NCI-H146 treated with DMSO at 0.1 percent for 48 hours (cell line): ENCODE results near the gene OR4D2.

Experiments
- DNase-seq: peaks from one replicate; lab custom pipeline; 2025; ENCODE audit not compliant: unreplicated experiment; lab: John Stamatoyannopoulos, UW

Gene OR4D2

GRCh38 chr17:58172369-58173071, 5.7 kb downstream of the OR4D2 start:
- DNase-seq = peak; percentile 8

GRCh38 chr17:58174871-58175270, 8.1 kb downstream of the OR4D2 start:
- DNase-seq = no peak

- no peak for DNase-seq
Observed at GRCh38 chr17:58176200-58176599, 9.4 kb downstream of the OR4D2 start.

- DNase-seq = no peak
Observed at GRCh38 chr17:58181796-58182195, 15.0 kb downstream of the OR4D2 start.

GRCh38 chr17:58183514-58183913, 16.7 kb downstream of the OR4D2 start:
- DNase-seq = no peak

GRCh38 chr17:58184308-58184985, 17.7 kb downstream of the OR4D2 start:
- no peak for DNase-seq

- no peak for DNase-seq
Observed at GRCh38 chr17:58184986-58185761, 18.4 kb downstream of the OR4D2 start.

- no peak for DNase-seq
Observed at GRCh38 chr17:58186591-58186990, 19.8 kb downstream of the OR4D2 start.

GRCh38 chr17:58187063-58187462, 20.3 kb downstream of the OR4D2 start:
- no peak for DNase-seq

GRCh38 chr17:58187675-58188074, 20.9 kb downstream of the OR4D2 start:
- no peak for DNase-seq

- no peak for DNase-seq
Observed at GRCh38 chr17:58189436-58190146, 22.8 kb downstream of the OR4D2 start.

GRCh38 chr17:58191241-58191896, 24.6 kb downstream of the OR4D2 start:
- DNase-seq = no peak

- DNase-seq = no peak
Observed at GRCh38 chr17:58192612-58193011, 25.8 kb downstream of the OR4D2 start, which contains the start of gene EPX. Gene EPX, plus strand, starts transcription at chr17:58192726. Its CDS starts 121 bp downstream, at chr17:58192847.

GRCh38 chr17:58193641-58194255, 27.0 kb downstream of the OR4D2 start:
- no peak for DNase-seq

- DNase-seq = no peak
Observed at GRCh38 chr17:58195518-58196123, 28.8 kb downstream of the OR4D2 start.

- no peak for DNase-seq
Observed at GRCh38 chr17:58196610-58197009, 29.8 kb downstream of the OR4D2 start.

GRCh38 chr17:58200024-58200633, 33.3 kb downstream of the OR4D2 start:
- peak; percentile 44 for DNase-seq

GRCh38 chr17:58202859-58203258, 36.1 kb downstream of the OR4D2 start:
- DNase-seq = no peak

GRCh38 chr17:58204796-58205195, 38.0 kb downstream of the OR4D2 start:
- no peak for DNase-seq
